ENCODE results near the gene SHC2. TPM values are rescaled to one million over a fixed set of nuclear protein-coding genes. Genes with fewer than 3 reads are reported as not detected.
A peak's percentile ranks its signal among the peaks of the same experiment; 100 is the strongest.

Gene SHC2
- total RNA-seq, 1 experiment from 2014 or later = 7.0 TPM

- in situ Hi-C loops (cut with HindIII; ENCODE audit: low pct_unique_long_range_greater_than_20kb, low sequenced_read_pairs) = no loop called here
- DNase-seq (ENCODE audit: low read depth, low spot score) = no peak
Measured at GRCh38 chr19:478236-478903, 17.5 kb upstream of the SHC2 start.

GRCh38 chr19:475360-475759 is 14.5 kb upstream of the SHC2 start:
- in situ Hi-C loops (cut with HindIII; ENCODE audit: low pct_unique_long_range_greater_than_20kb, low sequenced_read_pairs) = no loop called here

GRCh38 chr19:474126-475078 is 13.6 kb upstream of the SHC2 start:
- no peak for DNase-seq (ENCODE audit: low read depth, low spot score)
- in situ Hi-C loops (cut with HindIII; ENCODE audit: low pct_unique_long_range_greater_than_20kb, low sequenced_read_pairs) = no loop called here

More at GRCh38 chr19:475360-475759, 14.5 kb upstream of the SHC2 start:
- no peak for DNase-seq (ENCODE audit: low read depth, low spot score)

GRCh38 chr19:472005-472858 is 11.4 kb upstream of the SHC2 start:
- in situ Hi-C loops (cut with HindIII; ENCODE audit: low pct_unique_long_range_greater_than_20kb, low sequenced_read_pairs) = no loop called here
- DNase-seq (ENCODE audit: low read depth, low spot score) = no peak

- DNase-seq (ENCODE audit: low read depth, low spot score) = no peak
- in situ Hi-C loops (cut with HindIII; ENCODE audit: low pct_unique_long_range_greater_than_20kb, low sequenced_read_pairs) = no loop called here
Measured at GRCh38 chr19:470701-471100, 9.9 kb upstream of the SHC2 start.

GRCh38 chr19:469833-470232 is 9.0 kb upstream of the SHC2 start:
- DNase-seq (ENCODE audit: low read depth, low spot score) = no peak
- in situ Hi-C loops (cut with HindIII; ENCODE audit: low pct_unique_long_range_greater_than_20kb, low sequenced_read_pairs) = no loop called here

GRCh38 chr19:468587-469256 is 7.9 kb upstream of the SHC2 start:
- DNase-seq (ENCODE audit: low read depth, low spot score) = no peak
- in situ Hi-C loops (cut with HindIII; ENCODE audit: low pct_unique_long_range_greater_than_20kb, low sequenced_read_pairs) = no loop called here

GRCh38 chr19:467554-467953 is 6.7 kb upstream of the SHC2 start:
- in situ Hi-C loops (cut with HindIII; ENCODE audit: low pct_unique_long_range_greater_than_20kb, low sequenced_read_pairs) = no loop called here
- DNase-seq (ENCODE audit: low read depth, low spot score) = no peak

- in situ Hi-C loops (cut with HindIII; ENCODE audit: low pct_unique_long_range_greater_than_20kb, low sequenced_read_pairs) = no loop called here
- DNase-seq (ENCODE audit: low read depth, low spot score) = no peak
Measured at GRCh38 chr19:465056-465816, 4.4 kb upstream of the SHC2 start.

GRCh38 chr19:464208-464545 is 3.3 kb upstream of the SHC2 start:
- DNase-seq (ENCODE audit: low read depth, low spot score) = no peak
- in situ Hi-C loops (cut with HindIII; ENCODE audit: low pct_unique_long_range_greater_than_20kb, low sequenced_read_pairs) = no loop called here

- in situ Hi-C loops (cut with HindIII; ENCODE audit: low pct_unique_long_range_greater_than_20kb, low sequenced_read_pairs) = no loop called here
- DNase-seq (ENCODE audit: low read depth, low spot score) = no peak
Measured at GRCh38 chr19:463483-464207, 2.8 kb upstream of the SHC2 start.

GRCh38 chr19:461721-462551 is 1.1 kb upstream of the SHC2 start:
- DNase-seq (ENCODE audit: low read depth, low spot score) = no peak
- in situ Hi-C loops (cut with HindIII; ENCODE audit: low pct_unique_long_range_greater_than_20kb, low sequenced_read_pairs) = no loop called here

- peak; percentile 50 for DNase-seq (ENCODE audit: low read depth, low spot score)
- in situ Hi-C loops (cut with HindIII; ENCODE audit: low pct_unique_long_range_greater_than_20kb, low sequenced_read_pairs) = no loop called here
Measured at GRCh38 chr19:459724-460511, 915 bp downstream of the SHC2 start.

GRCh38 chr19:458091-459042 is 2.5 kb downstream of the SHC2 start:
- DNase-seq (ENCODE audit: low read depth, low spot score) = no peak
- in situ Hi-C loops (cut with HindIII; ENCODE audit: low pct_unique_long_range_greater_than_20kb, low sequenced_read_pairs) = no loop called here

Measured in SK-MEL-5 (cell line).